Sigmoid colon (tissue), 4 donors: ENCODE data around the gene APOB.

ENCODE experiments used
- CTCF ChIP-seq, 4 experiments: fragments of 450-650 bp in 3 of 4; fragments of 200-600 bp in 1 of 4; IDR thresholded peaks; one replicate each; pipeline ENCODE4 v1.5.1; 2016 to 2019; ENCODE audit warnings: antibody characterized with exemption in 4 of 4, mild to moderate bottlenecking in 3 of 4, moderate library complexity in 2 of 4
- EP300 ChIP-seq, 4 donors: sonication (generic); formaldehyde crosslinking; IDR thresholded peaks; one replicate each; pipeline ENCODE4 v1.6.1; 2017; ENCODE audit warnings: antibody characterized with exemption in 4 of 4
- POLR2A ChIP-seq, 2 donors: fragments of 450-650 bp; IDR thresholded peaks; one replicate each; pipeline ENCODE4 v1.6.1; 2016; ENCODE audit warnings: antibody characterized with exemption in 2 of 2, mild to moderate bottlenecking in 2 of 2, moderate library complexity in 2 of 2

- no peak for TF ChIP-seq CTCF (IDR thresholded peaks at IDR 0.05)
- no peak for TF ChIP-seq EP300 (IDR thresholded peaks at IDR 0.05)
- no peak for TF ChIP-seq POLR2A (IDR thresholded peaks at IDR 0.05)
Observed at GRCh38 chr2:20953146-20953824, 90.6 kb downstream of the APOB start.
